NT2/D1 (cell line): ENCODE data around the gene RAB11FIP4.

Experiments used
- SUZ12 ChIP-seq: IDR thresholded peaks from 2 replicates; pipeline ENCODE4 v1.6.1; 2011; ENCODE audit not compliant: insufficient read length, insufficient read depth; ENCODE audit errors: extremely low read depth
- YY1 ChIP-seq: IDR thresholded peaks from 2 replicates; pipeline ENCODE4 v1.6.1; 2011; ENCODE audit not compliant: insufficient read length, insufficient read depth
- ZNF274 ChIP-seq: IDR thresholded peaks from 2 replicates; pipeline ENCODE4 v1.6.1; 2011; ENCODE audit warnings: mild to moderate bottlenecking, low read depth, low read length

- no peak for TF ChIP-seq YY1
- no peak for TF ChIP-seq ZNF274
- no peak for TF ChIP-seq SUZ12
These were observed 50.8 kb downstream of the RAB11FIP4 start for GRCh38 chr17:31442276-31442675.
